Liver (tissue), 3 donors: Measurements from ENCODE around the gene C17orf50.

Experiments used
- CTCF ChIP-seq: fragments of 150-350 bp; IDR thresholded peaks from 2 replicates; pipeline ENCODE4 v1.5.1; 2017; ENCODE audit warnings: improper control_type of control experiment, low read depth, low read length; ENCODE audit not compliant: missing input control
- RAD21 ChIP-seq, 2 donors: IDR thresholded peaks; 2 replicates each; pipeline ENCODE4 v1.6.1; 2016; ENCODE audit warnings: antibody characterized with exemption in 2 of 2, mild to moderate bottlenecking in 2 of 2
- TAF1 ChIP-seq: conservative IDR thresholded peaks from 2 replicates; pipeline ENCODE4 v1.6.1; 2016; ENCODE audit warnings: antibody characterized with exemption, mild to moderate bottlenecking
- YY1 ChIP-seq: IDR thresholded peaks from 2 replicates; pipeline ENCODE4 v1.6.1; 2016; ENCODE audit warnings: antibody characterized with exemption, mild to moderate bottlenecking
- ZBTB33 ChIP-seq: IDR thresholded peaks from 2 replicates; pipeline ENCODE4 v1.6.1; 2016; ENCODE audit warnings: antibody characterized with exemption
- donor health status: healthy.
- donor health status: healthy.

GRCh38 chr17:35723735-35724134, 37.0 kb upstream of the C17orf50 start:
- no peak for TF ChIP-seq CTCF
- no peak for TF ChIP-seq YY1
- TF ChIP-seq ZBTB33 = no peak
- TF ChIP-seq RAD21 (IDR thresholded peaks at IDR 0.05) = no peak
- no peak for TF ChIP-seq TAF1
